Measurements from ENCODE around the gene ATP5MG.

DNA sequence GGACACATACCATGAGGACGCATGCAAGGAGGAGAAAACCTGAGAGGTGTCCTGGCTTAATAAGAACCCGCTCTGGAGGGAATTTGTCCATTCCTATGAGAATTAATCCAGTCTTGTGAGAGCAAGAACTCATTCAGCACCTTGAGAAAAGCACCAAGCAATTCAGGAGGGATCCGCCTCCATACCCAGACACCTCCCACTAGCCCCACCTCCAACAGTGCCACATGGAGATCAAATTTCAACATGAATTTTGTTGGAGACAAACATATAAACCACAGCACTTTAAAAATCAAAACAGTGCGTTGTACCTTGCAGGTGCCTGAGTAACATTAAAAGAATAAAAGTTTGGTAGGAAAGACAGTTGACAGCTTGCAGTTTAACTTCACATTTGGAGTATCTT is 30.6 kb upstream of the ATP5MG start:
- TF ChIP-seq, protein P1, sequence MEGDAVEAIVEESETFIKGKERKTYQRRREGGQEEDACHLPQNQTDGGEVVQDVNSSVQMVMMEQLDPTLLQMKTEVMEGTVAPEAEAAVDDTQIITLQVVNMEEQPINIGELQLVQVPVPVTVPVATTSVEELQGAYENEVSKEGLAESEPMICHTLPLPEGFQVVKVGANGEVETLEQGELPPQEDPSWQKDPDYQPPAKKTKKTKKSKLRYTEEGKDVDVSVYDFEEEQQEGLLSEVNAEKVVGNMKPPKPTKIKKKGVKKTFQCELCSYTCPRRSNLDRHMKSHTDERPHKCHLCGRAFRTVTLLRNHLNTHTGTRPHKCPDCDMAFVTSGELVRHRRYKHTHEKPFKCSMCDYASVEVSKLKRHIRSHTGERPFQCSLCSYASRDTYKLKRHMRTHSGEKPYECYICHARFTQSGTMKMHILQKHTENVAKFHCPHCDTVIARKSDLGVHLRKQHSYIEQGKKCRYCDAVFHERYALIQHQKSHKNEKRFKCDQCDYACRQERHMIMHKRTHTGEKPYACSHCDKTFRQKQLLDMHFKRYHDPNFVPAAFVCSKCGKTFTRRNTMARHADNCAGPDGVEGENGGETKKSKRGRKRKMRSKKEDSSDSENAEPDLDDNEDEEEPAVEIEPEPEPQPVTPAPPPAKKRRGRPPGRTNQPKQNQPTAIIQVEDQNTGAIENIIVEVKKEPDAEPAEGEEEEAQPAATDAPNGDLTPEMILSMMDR (conservative IDR thresholded peaks at IDR 0.05; ENCODE audit: low read depth, low read length), result no peak
- TF ChIP-seq EZH2 (IDR thresholded peaks at IDR 0.05; ENCODE audit: borderline replicate concordance, low read depth, low read length, poor library complexity, severe bottlenecking), result no peak
